AML-193 (cell line): ENCODE measurements around the gene MAGEB5.
"Not testable (repeated sequence)": the region's sequence is repeated elsewhere in the genome, so short reads cannot be mapped to it uniquely, and the experiment has no call there.

ENCODE experiments used
- DNase-seq, 2 experiments: peaks; one replicate each; lab custom pipeline; 2025; lab: John Stamatoyannopoulos, UW

The MAGEB5 gene, protein sequence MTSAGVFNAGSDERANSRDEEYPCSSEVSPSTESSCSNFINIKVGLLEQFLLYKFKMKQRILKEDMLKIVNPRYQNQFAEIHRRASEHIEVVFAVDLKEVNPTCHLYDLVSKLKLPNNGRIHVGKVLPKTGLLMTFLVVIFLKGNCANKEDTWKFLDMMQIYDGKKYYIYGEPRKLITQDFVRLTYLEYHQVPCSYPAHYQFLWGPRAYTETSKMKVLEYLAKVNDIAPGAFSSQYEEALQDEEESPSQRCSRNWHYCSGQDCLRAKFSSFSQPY

DNA sequence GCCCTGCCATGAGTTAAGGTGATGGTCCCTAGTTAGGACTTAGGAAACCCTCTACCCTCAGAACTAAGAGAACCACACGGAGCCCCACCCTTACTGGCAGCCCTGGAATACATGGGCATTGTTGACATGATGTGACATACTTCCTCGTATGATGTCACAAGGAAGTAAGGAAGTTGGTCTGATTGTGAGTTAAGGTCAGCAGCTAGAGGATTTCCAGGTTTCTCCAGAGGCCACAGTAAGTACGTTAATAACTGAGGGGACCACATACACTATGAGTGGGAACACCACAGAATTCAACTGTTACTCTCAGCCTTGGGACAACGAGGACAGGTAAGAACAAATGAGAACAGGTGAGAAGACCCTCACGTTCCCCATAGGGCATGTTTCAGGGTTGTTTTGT is at the start of gene MAGEB5:
MAGEB5 (plus strand) TSS at position 301 of the 400 bp plus-strand sequence. CDS start 1,133 bp downstream, outside the sequence.
- no peak for DNase-seq

DNA sequence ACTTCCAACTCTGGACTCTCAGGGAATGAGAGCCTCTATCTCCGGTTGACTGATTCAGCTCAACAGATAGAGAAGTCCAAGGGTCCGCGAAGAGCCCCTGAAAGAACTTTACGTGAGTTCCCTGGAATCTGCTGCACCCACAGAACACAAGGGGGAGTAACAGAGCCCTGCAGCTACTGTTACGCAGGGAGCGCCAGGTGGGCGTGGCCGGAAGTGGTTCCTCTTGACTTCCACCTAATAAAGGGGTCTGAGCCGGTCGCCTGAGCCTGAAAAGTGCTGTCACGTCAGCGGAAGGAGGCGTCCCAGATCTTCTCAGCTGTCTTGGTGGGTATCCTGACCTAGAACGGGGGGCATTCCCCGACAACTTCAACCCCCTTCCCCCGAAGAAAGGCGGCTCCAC is 23.8 kb upstream of the MAGEB5 start, which contains the start of gene MAGEB6:
MAGEB6 (plus strand) TSS at position 237 of the 400 bp plus-strand sequence. CDS start 1,407 bp downstream, outside the sequence.
- DNase-seq, result no peak

DNA sequence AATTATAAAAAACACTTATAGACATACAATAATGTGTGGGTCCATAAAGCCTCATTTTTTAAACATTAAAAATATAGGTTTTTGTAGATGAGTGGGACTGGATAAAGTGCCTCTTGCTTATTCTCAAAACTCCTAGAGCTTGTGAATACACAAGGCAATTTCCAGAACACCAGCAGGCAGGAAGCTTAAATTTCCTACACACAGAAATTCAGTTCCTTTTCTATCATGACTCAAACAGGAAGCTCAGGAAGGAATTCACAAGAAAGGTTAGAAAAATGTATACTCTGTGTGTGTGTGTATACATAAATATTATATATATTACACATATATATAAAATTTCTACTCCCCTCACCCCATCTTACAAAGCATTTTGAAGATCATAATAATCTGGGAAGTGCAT is 12.4 kb upstream of the MAGEB5 start:
- DNase-seq, result no peak

DNA sequence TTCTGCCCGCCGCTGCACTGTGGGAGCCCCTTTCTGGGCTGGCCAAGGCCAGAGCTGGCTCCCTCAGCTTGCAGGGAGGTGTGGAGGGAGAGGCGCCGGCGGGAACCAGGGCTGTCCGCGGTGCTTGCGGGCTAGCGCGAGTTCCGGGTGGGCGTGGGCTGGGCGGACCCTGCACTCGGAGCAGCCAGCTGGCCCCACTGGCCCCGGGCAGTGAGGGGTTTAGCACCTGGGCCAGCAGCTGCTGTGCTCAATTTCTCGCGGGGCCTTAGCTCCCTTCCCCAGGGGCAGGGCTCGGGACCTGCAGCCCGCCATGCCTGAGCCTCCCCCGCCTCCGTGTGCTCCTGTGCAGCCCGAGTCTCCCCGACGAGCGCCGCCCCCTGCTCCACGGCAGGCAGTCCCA is 11.3 kb upstream of the MAGEB5 start:
- not testable (repeated sequence) for DNase-seq

DNA sequence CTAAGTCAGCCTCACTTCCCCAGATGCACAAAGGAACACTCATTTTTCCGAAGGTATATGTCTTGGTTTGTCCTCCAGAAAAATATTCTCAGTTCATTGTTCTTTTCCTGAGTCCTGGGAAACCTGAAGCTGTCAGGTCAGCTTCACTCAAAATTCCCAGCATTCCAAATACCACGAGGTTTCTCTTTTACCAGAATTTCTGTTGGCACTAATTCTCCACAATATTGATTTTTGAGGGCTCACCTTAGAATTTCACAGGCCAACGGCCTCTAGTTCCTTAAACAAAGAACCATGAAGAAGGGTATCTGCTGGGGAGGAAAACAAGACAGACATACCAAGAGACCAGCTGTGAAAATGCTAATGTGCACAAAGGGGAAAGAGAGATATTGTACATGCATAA is 8.0 kb upstream of the MAGEB5 start:
- DNase-seq, result no peak

DNA sequence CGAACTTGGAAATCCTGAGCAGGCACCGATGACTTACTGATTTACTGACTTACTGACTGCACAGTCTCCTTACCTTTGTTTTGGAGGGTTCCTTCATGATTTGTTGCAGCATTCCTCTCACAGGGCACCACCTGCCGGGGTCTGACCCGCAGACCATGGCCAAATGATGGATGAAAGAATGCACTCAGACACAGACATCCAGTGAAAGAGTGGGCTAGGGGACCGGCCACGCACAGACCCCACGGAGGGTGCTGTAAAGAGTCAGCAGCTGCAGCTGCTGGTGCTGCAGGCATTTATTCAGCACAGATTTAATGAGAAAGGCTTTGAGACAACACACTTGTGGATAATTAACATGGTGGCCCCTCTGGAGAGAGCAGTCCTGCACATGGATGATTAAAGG is 3.4 kb downstream of the MAGEB5 start:
- DNase-seq, result no peak

DNA sequence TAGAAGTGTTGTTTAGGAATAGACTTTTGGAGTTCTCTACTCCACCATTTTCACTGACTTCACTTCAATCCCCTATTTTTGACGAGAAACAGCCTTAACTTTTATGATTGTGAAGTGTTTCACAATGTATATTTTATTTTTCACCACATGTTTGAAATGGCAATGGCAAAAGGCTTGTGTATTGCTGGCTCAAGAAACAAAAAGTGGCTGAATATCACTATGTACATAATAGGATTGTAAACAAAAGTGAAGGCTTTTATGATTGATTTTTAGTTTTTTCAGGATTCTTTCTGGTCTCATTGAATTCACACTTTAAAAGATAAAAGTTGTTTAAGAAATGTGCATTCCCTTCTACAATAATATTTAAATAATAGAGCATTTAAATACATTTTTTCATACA is 18.2 kb downstream of the MAGEB5 start:
- no peak for DNase-seq

DNA sequence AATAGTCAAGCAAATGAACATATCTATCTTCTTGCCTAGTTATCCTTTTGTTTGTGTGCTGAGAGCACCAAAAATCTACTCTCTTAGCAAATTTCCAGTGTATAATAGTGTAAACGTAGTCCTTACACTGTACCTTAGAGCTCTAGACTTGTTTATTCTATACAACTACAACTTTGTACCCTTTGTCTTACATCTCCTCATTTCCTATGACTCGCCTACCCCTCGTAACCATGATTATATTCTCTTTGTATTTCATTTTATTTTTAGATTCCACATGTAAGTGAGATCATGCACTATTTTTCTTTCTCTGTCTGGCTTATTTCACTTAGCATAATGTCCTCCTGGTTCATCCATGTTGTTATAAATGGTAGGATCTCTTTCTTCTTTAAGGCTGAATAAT is 37.6 kb downstream of the MAGEB5 start:
- DNase-seq, result no peak

DNA sequence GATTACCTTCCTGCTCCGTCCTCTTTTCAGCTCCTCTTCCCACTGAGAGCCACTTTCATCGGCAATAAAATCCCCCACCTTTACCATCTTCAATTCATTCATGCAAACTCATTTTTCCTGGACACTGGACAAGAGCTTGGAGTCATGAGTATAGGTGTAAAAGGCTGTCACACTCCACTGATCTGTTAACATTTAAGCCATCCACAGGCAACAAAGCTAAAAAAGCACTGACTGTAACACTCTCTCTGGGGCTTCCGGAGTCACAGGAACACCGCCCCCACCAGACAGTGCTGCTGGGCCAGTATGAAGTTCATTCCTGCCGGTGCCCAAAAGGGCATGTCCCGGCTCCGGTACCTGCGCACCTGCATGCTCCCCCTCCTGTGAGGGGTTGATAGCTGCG is 38.5 kb downstream of the MAGEB5 start:
- DNase-seq, result no peak

DNA sequence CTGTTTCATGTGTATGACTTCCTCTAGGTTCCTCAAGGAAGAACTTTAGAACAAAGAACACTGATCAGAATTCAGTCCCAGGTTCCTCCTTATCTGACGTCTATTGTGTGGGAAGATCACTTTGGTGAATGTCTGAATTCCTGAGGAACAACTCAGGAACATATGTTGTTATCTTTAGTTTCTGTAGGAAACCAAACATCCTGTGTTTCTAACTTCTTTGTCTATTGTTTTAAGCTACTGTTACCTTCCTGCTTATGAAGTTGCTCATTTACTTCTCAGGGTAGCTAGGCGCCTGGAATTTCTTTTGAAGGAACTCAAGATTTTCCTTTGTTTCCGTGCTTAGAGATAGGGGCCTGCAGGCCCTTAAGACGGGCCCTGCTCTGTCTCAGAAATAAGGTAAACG is 46.2 kb downstream of the MAGEB5 start:
- no peak for DNase-seq
